SK-N-SH (cell line): Measurements from ENCODE around the gene FOLH1. TPM values are rescaled to one million over a fixed set of nuclear protein-coding genes. Genes with fewer than 3 reads are reported as not detected.
"Not testable (repeated sequence)": the region's sequence is repeated elsewhere in the genome, so short reads cannot be mapped to it uniquely, and the experiment has no call there.

Experiments used
- CTCF ChIA-PET: fragments of 300-600, 350-600 bp; formaldehyde crosslinking; extraction: SDS; loops from one replicate; lab custom pipeline; 2021; lab: Yijun Ruan, JAX
- POLR2A ChIA-PET: fragments of 350-600 bp; sonication (Branson Sonifier 250); formaldehyde crosslinking; extraction: SDS; loops from one replicate; lab custom pipeline; 2020; ENCODE audit warnings: antibody characterized with exemption, inconsistent platforms; lab: Yijun Ruan, JAX
- DNase-seq: peaks from one replicate; pipeline ENCODE4 v3.0.0; 2012
- H2AFZ ChIP-seq: fragments of 200-600 bp; sonication (generic); 2 replicates; pipeline ENCODE4 v1.8.1; 2016; ENCODE audit warnings: antibody characterized with exemption, mild to moderate bottlenecking, low read depth
- H3F3A ChIP-seq: fragments of 200-600 bp; sonication (generic); replicated peaks from 2 replicates; pipeline ENCODE3; 2016; ENCODE audit warnings: antibody characterized with exemption, mild to moderate bottlenecking; ENCODE audit not compliant: insufficient read depth
- H3K27ac ChIP-seq, 2 experiments: fragments of 200-500 bp in 1 of 2; fragments of 200-600 bp in 1 of 2; sonication (Bioruptor generic) in 1 of 2; sonication (generic), shearing (Covaris generic) in 1 of 2; 2 replicates each; pipeline versions ENCODE4 v1.5.1 to v1.6.1; 2014 to 2016; ENCODE audit warnings: low read depth in 2 of 2, inconsistent platforms in 1 of 2, low read length in 1 of 2, mild to moderate bottlenecking in 1 of 2, mixed read lengths in 1 of 2
- H3K27me3 ChIP-seq: fragments of 200-600 bp; sonication (generic), shearing (Covaris generic); 2 replicates; pipeline ENCODE4 v1.6.1; 2016; ENCODE audit warnings: mixed run types; ENCODE audit not compliant: insufficient read depth
- H3K36me3 ChIP-seq, 2 experiments: fragments of 200-500 bp in 1 of 2; fragments of 200-600 bp in 1 of 2; sonication (Bioruptor generic) in 1 of 2; sonication (generic) in 1 of 2; replicated peaks in 1 of 2; 2 replicates each; pipeline versions ENCODE3 to v1.5.1; 2014 to 2016; ENCODE audit warnings: low read length in 1 of 2, mild to moderate bottlenecking in 1 of 2; ENCODE audit not compliant: insufficient read depth in 2 of 2, control insufficient read depth in 1 of 2
- H3K4me1 ChIP-seq, 2 experiments: fragments of 200-500 bp in 1 of 2; fragments of 200-600 bp in 1 of 2; sonication (Bioruptor generic) in 1 of 2; sonication (generic), shearing (Covaris generic) in 1 of 2; 2 replicates each; pipeline versions ENCODE4 v1.5.1 to v1.6.1; 2014 to 2016; ENCODE audit warnings: low read depth in 1 of 2, low read length in 1 of 2, mixed run types in 1 of 2; ENCODE audit not compliant: insufficient read depth in 2 of 2, control insufficient read depth in 1 of 2
- H3K4me2 ChIP-seq: fragments of 200-600 bp; sonication (generic), shearing (Covaris generic); 2 replicates; pipeline ENCODE4 v1.6.1; 2017; ENCODE audit warnings: mixed run types
- H3K4me3 ChIP-seq, 2 experiments: fragments of 200-500 bp in 1 of 2; fragments of 200-600 bp in 1 of 2; sonication (Bioruptor generic) in 1 of 2; sonication (generic), shearing (Covaris generic) in 1 of 2; 2 replicates each; pipeline versions ENCODE4 v1.5.1 to v1.8.1; 2014 to 2016; ENCODE audit warnings: low read depth in 2 of 2, inconsistent platforms in 1 of 2, low read length in 1 of 2, mild to moderate bottlenecking in 1 of 2, mixed read lengths in 1 of 2, moderate library complexity in 1 of 2
- H3K79me2 ChIP-seq: fragments of 200-600 bp; sonication (generic); 2 replicates; pipeline ENCODE4 v1.8.1; 2017; ENCODE audit warnings: mild to moderate bottlenecking; ENCODE audit not compliant: insufficient read depth
- H3K9ac ChIP-seq: fragments of 200-600 bp; sonication (generic); 2 replicates; pipeline ENCODE4 v1.6.1; 2017; ENCODE audit warnings: mixed run types
- H3K9me2 ChIP-seq: fragments of 200-600 bp; sonication (generic); 2 replicates; pipeline ENCODE4 v1.6.1; 2017; ENCODE audit warnings: mixed run types
- H3K9me3 ChIP-seq: fragments of 200-600 bp; sonication (generic); 2 replicates; pipeline ENCODE4 v1.6.1; 2017; ENCODE audit warnings: mixed run types, mild to moderate bottlenecking, moderate library complexity
- H4K20me1 ChIP-seq: fragments of 200-600 bp; sonication (generic); 2 replicates; pipeline ENCODE4 v1.6.1; 2017; ENCODE audit warnings: mild to moderate bottlenecking, mixed run types; ENCODE audit not compliant: insufficient read depth
- WGBS: methylation state at CpG from one replicate; pipeline ENCODE4 v1.1.6; 2017; ENCODE audit warnings: low lambda C conversion rate; 5-methylcytosine and 5-hydroxymethylcytosine counted together
- polyA plus RNA-seq, 3 experiments: library from polyadenylated mRNA; depleted of rRNA; stranded (reverse); fragments of >200 nt; gene quantifications; 2 replicates each; pipeline ENCODE4 v1.2.3, GENCODE V29; 2012

Gene FOLH1
- polyA plus RNA-seq, 1 of the 3 experiments (the other 2 are of a cell fraction) = not detected

DNA sequence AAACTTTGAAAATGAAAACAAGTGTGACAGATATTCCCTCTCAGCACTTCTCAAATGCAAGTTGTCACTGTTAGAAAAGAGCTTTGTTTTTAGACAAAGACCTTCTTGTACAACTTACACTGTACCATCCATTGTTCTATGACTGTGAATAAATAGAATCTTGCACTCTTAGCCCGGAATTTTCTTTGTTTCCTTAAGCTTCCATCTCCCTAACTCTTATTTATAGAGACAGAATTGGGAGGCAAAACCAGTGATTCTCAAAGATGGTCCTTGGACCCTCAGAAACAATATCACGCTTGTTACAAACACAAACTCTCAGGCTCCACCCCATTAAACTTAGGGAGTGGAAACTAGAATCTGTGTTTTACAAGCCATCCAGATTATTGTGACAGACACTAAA is 18.1 kb downstream of the FOLH1 start:
- H3K9me2 ChIP-seq, POLR2A ChIA-PET, H3K27me3 ChIP-seq, H3K36me3 ChIP-seq, H3K9me3 ChIP-seq, H3F3A ChIP-seq, DNase-seq, H3K79me2 ChIP-seq, H3K4me3 ChIP-seq, H3K27ac ChIP-seq, H3K9ac ChIP-seq, H3K4me1 ChIP-seq, H4K20me1 ChIP-seq, CTCF ChIA-PET, H2AFZ ChIP-seq, H3K4me2 ChIP-seq: not testable (repeated sequence)
- 6% methylated on average over 2 of the region's 2 CpGs for WGBS

- H3K4me1 ChIP-seq, POLR2A ChIA-PET, H3K79me2 ChIP-seq, H2AFZ ChIP-seq, H3K9me2 ChIP-seq, H3K9me3 ChIP-seq, H3K9ac ChIP-seq, H3K27me3 ChIP-seq, H3K27ac ChIP-seq, DNase-seq, H3K4me3 ChIP-seq, CTCF ChIA-PET, H3K4me2 ChIP-seq, H3K36me3 ChIP-seq, H3F3A ChIP-seq, H4K20me1 ChIP-seq: not testable (repeated sequence)
- WGBS = 1% methylated on average over 2 of the region's 2 CpGs
Measured at GRCh38 chr11:49186225-49186624, 22.2 kb downstream of the FOLH1 start.

- H3F3A ChIP-seq, H2AFZ ChIP-seq, H3K9ac ChIP-seq, CTCF ChIA-PET, H3K27ac ChIP-seq, H3K4me1 ChIP-seq, H4K20me1 ChIP-seq, H3K4me2 ChIP-seq, H3K36me3 ChIP-seq, DNase-seq, H3K27me3 ChIP-seq, H3K4me3 ChIP-seq, H3K9me2 ChIP-seq, H3K9me3 ChIP-seq, H3K79me2 ChIP-seq, POLR2A ChIA-PET: not testable (repeated sequence)
- 7% methylated on average over 3 of the region's 3 CpGs for WGBS
Measured at GRCh38 chr11:49185597-49185996, 22.8 kb downstream of the FOLH1 start.

DNA sequence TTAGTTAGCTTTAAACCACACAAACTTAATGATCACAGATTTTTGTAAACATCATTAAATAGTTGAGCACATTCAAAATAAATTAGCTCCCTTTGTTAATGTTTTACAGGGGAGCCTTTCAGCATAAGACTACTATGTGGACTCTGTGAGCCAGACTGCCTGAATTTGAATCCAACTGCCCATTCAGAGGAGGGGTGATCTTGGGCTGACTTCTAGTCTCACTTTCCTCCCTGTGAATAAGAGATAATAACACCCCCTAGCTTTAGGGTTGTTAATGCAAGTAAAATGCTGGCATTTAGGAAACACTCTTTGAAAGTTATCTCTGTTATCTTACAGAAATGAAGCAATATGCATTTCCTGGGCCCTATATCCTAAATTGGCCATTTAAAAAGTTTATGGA is 23.6 kb downstream of the FOLH1 start:
- H3F3A ChIP-seq, H3K27me3 ChIP-seq, H3K27ac ChIP-seq, H3K9ac ChIP-seq, H3K79me2 ChIP-seq, H3K4me2 ChIP-seq, CTCF ChIA-PET, H4K20me1 ChIP-seq, DNase-seq, H3K4me1 ChIP-seq, POLR2A ChIA-PET, H3K4me3 ChIP-seq, H2AFZ ChIP-seq, H3K9me2 ChIP-seq, H3K9me3 ChIP-seq, H3K36me3 ChIP-seq: not testable (repeated sequence)

GRCh38 chr11:49177936-49178335 is 30.5 kb downstream of the FOLH1 start:
- H3K4me3 ChIP-seq, POLR2A ChIA-PET, H3K4me2 ChIP-seq, H4K20me1 ChIP-seq, H3K9me3 ChIP-seq, CTCF ChIA-PET, H3K9ac ChIP-seq, H3K27ac ChIP-seq, H3K27me3 ChIP-seq, DNase-seq, H3K4me1 ChIP-seq, H2AFZ ChIP-seq, H3F3A ChIP-seq, H3K36me3 ChIP-seq, H3K79me2 ChIP-seq, H3K9me2 ChIP-seq: not testable (repeated sequence)
- 6% methylated on average over 3 of the region's 3 CpGs for WGBS

- CTCF ChIA-PET, H3K36me3 ChIP-seq, H3K9me3 ChIP-seq, H3K4me1 ChIP-seq, POLR2A ChIA-PET, H3K9me2 ChIP-seq, H3K27ac ChIP-seq, H4K20me1 ChIP-seq, H3F3A ChIP-seq, H3K4me3 ChIP-seq, H3K9ac ChIP-seq, H2AFZ ChIP-seq, H3K27me3 ChIP-seq, H3K4me2 ChIP-seq, DNase-seq, H3K79me2 ChIP-seq: not testable (repeated sequence)
Measured at GRCh38 chr11:49175378-49175777, 33.0 kb downstream of the FOLH1 start.

- H3K4me3 ChIP-seq, H3K27ac ChIP-seq, H3K9me2 ChIP-seq, H3K27me3 ChIP-seq, CTCF ChIA-PET, H2AFZ ChIP-seq, H3F3A ChIP-seq, DNase-seq, H3K36me3 ChIP-seq, H3K4me2 ChIP-seq, POLR2A ChIA-PET, H3K9me3 ChIP-seq, H3K4me1 ChIP-seq, H3K79me2 ChIP-seq, H3K9ac ChIP-seq, H4K20me1 ChIP-seq: not testable (repeated sequence)
- 0% methylated on average over 3 of the region's 3 CpGs for WGBS
Measured at GRCh38 chr11:49174691-49175366, 33.6 kb downstream of the FOLH1 start.
